Measurements from ENCODE around the gene PDE7B. TPM values are rescaled to one million over a fixed set of nuclear protein-coding genes. Genes with fewer than 3 reads are reported as not detected.
"Not testable (repeated sequence)": the region's sequence is repeated elsewhere in the genome, so short reads cannot be mapped to it uniquely, and the experiment has no call there.

Gene PDE7B
- total RNA-seq, 1 donor from 2014 or later: 0.05 TPM

GRCh38 chr6:135854799-135855198, 3.3 kb downstream of the PDE7B start:
- Mint-ChIP-seq H3K4me3 (ENCODE audit: unreplicated experiment) (no peak overlapping the region), H3K36me3 (ENCODE audit: low read depth) (no peaks in the 10 kb centered on the region), H3K4me1 (ENCODE audit: low read depth) (peaks cover 17% of the 10 kb centered on the region), H3K27ac (ENCODE audit: unreplicated experiment) (no peak overlapping the region), H3K27me3 (ENCODE audit: low read depth) (no peaks in the 10 kb centered on the region), H3K9me3 (ENCODE audit: low read depth) (no peaks in the 10 kb centered on the region)
- no peak for DNase-seq (ENCODE audit: low spot score)
- TF ChIP-seq CTCF (IDR thresholded peaks at IDR 0.05): no peak

GRCh38 chr6:135858931-135859330, 7.4 kb downstream of the PDE7B start:
- no peak for TF ChIP-seq CTCF (IDR thresholded peaks at IDR 0.05)
- no peak for DNase-seq (ENCODE audit: low spot score)
- H3K4me1 Mint-ChIP-seq (ENCODE audit: low read depth): no peaks in the 10 kb centered on the region
- no peaks in the 10 kb centered on the region for H3K9me3 Mint-ChIP-seq (ENCODE audit: low read depth)
- no peak overlapping the region for H3K27ac Mint-ChIP-seq (ENCODE audit: unreplicated experiment)
- H3K36me3 Mint-ChIP-seq (ENCODE audit: low read depth): no peaks in the 10 kb centered on the region
- no peak overlapping the region for H3K4me3 Mint-ChIP-seq (ENCODE audit: unreplicated experiment)
- H3K27me3 Mint-ChIP-seq (ENCODE audit: low read depth): no peaks in the 10 kb centered on the region

GRCh38 chr6:135860361-135860760, 8.9 kb downstream of the PDE7B start:
- Mint-ChIP-seq H3K9me3 (ENCODE audit: low read depth) (peaks cover 3% of the 10 kb centered on the region), H3K4me3 (ENCODE audit: unreplicated experiment) (no peak overlapping the region), H3K36me3 (ENCODE audit: low read depth) (peaks cover 2% of the 10 kb centered on the region), H3K4me1 (ENCODE audit: low read depth) (no peaks in the 10 kb centered on the region), H3K27ac (ENCODE audit: unreplicated experiment) (no peak overlapping the region), H3K27me3 (ENCODE audit: low read depth) (no peaks in the 10 kb centered on the region)
- no peak for TF ChIP-seq CTCF (IDR thresholded peaks at IDR 0.05)
- no peak for DNase-seq (ENCODE audit: low spot score)

GRCh38 chr6:135861189-135861588, 9.7 kb downstream of the PDE7B start:
- Mint-ChIP-seq H3K36me3 (ENCODE audit: low read depth) (peaks cover 2% of the 10 kb centered on the region), H3K4me1 (ENCODE audit: low read depth) (no peaks in the 10 kb centered on the region), H3K9me3 (ENCODE audit: low read depth) (peaks cover 4% of the 10 kb centered on the region), H3K4me3 (ENCODE audit: unreplicated experiment) (no peak overlapping the region), H3K27me3 (ENCODE audit: low read depth) (no peaks in the 10 kb centered on the region), H3K27ac (ENCODE audit: unreplicated experiment) (no peak overlapping the region)
- no peak for TF ChIP-seq CTCF (IDR thresholded peaks at IDR 0.05)
- DNase-seq (ENCODE audit: low spot score): no peak

- DNase-seq (ENCODE audit: low spot score); H3K36me3 Mint-ChIP-seq (ENCODE audit: low read depth); H3K4me3 Mint-ChIP-seq (ENCODE audit: unreplicated experiment); H3K27me3 Mint-ChIP-seq (ENCODE audit: low read depth); H3K27ac Mint-ChIP-seq (ENCODE audit: unreplicated experiment); H3K4me1 Mint-ChIP-seq (ENCODE audit: low read depth); H3K9me3 Mint-ChIP-seq (ENCODE audit: low read depth): not testable (repeated sequence)
These were observed 13.4 kb downstream of the PDE7B start for GRCh38 chr6:135864929-135865328.

GRCh38 chr6:135866445-135867123, 15.1 kb downstream of the PDE7B start:
- Mint-ChIP-seq H3K9me3 (ENCODE audit: low read depth) (peaks cover 4% of the 10 kb centered on the region), H3K4me1 (ENCODE audit: low read depth) (peaks cover 13% of the 10 kb centered on the region), H3K36me3 (ENCODE audit: low read depth) (peaks cover 2% of the 10 kb centered on the region), H3K27ac (ENCODE audit: unreplicated experiment) (no peak overlapping the region), H3K27me3 (ENCODE audit: low read depth) (no peaks in the 10 kb centered on the region), H3K4me3 (ENCODE audit: unreplicated experiment) (no peak overlapping the region)
- no peak for TF ChIP-seq CTCF (IDR thresholded peaks at IDR 0.05)
- DNase-seq (ENCODE audit: low spot score): no peak
